GM23338 (cell line): ENCODE results near the gene R3HDM4.

ENCODE experiments used
- CREB1 ChIP-seq: fragments of 250-450 bp; sonication (Bioruptor Pico); IDR thresholded peaks from 2 replicates; pipeline ENCODE4 v1.5.0; 2020; ENCODE audit warnings: low read depth, mild to moderate bottlenecking, moderate library complexity
- JUNB ChIP-seq: IDR thresholded peaks from one replicate; pipeline ENCODE4 v1.6.1; 2016; ENCODE audit warnings: antibody characterized with exemption; ENCODE audit not compliant: unreplicated experiment
- POLR2AphosphoS5 ChIP-seq: IDR thresholded peaks from 2 replicates; pipeline ENCODE4 v1.6.1; 2016; ENCODE audit warnings: antibody characterized with exemption, low read depth
- TF ChIP-seq, protein P1 (sequence below), 2 experiments: fragments of 200-600 bp in 1 of 2; sonication (generic) in 1 of 2; conservative IDR thresholded peaks; 2 replicates each; pipeline versions ENCODE4 v1.5.1 to v1.6.1; 2016 to 2017; ENCODE audit warnings: antibody characterized with exemption in 2 of 2, low read depth in 2 of 2, mild to moderate bottlenecking in 2 of 2, moderate library complexity in 1 of 2
- TF ChIP-seq, protein P2 (sequence below): IDR thresholded peaks from one replicate; pipeline ENCODE4 v1.6.1; 2018; ENCODE audit warnings: antibody characterized with exemption; ENCODE audit not compliant: unreplicated experiment

DNA sequence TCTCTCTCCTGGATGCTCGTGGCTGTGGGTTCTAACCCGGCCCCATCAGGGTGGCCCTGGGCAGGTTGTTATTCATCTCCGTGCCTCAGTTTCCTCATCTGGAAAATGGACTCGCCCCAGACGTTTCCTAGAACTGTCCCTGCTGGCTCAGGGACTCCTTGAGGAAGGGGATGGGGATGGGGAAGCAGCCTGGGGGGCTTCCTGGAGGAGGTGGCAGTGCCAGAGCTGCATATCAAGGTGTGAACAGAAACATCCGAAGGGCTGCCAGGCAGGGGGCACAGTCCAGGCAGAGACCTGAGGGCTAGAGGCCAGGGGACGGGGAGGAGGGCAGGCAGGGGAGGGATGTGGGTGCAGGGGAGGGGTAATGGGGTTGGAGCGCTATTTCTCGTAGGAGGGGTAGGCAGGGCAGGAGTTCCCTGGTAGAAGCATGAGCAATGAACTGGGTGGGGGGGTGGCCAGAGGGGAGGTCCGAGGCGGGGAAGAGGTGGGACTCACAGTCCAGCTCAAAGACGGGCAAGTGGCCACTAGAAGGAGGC, 64.6 kb downstream of the R3HDM4 start:
- TF ChIP-seq, protein P1, sequence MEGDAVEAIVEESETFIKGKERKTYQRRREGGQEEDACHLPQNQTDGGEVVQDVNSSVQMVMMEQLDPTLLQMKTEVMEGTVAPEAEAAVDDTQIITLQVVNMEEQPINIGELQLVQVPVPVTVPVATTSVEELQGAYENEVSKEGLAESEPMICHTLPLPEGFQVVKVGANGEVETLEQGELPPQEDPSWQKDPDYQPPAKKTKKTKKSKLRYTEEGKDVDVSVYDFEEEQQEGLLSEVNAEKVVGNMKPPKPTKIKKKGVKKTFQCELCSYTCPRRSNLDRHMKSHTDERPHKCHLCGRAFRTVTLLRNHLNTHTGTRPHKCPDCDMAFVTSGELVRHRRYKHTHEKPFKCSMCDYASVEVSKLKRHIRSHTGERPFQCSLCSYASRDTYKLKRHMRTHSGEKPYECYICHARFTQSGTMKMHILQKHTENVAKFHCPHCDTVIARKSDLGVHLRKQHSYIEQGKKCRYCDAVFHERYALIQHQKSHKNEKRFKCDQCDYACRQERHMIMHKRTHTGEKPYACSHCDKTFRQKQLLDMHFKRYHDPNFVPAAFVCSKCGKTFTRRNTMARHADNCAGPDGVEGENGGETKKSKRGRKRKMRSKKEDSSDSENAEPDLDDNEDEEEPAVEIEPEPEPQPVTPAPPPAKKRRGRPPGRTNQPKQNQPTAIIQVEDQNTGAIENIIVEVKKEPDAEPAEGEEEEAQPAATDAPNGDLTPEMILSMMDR (conservative IDR thresholded peaks at IDR 0.05; ENCODE audit: low read depth in 2 of 2) = no peak
- TF ChIP-seq, protein P2, sequence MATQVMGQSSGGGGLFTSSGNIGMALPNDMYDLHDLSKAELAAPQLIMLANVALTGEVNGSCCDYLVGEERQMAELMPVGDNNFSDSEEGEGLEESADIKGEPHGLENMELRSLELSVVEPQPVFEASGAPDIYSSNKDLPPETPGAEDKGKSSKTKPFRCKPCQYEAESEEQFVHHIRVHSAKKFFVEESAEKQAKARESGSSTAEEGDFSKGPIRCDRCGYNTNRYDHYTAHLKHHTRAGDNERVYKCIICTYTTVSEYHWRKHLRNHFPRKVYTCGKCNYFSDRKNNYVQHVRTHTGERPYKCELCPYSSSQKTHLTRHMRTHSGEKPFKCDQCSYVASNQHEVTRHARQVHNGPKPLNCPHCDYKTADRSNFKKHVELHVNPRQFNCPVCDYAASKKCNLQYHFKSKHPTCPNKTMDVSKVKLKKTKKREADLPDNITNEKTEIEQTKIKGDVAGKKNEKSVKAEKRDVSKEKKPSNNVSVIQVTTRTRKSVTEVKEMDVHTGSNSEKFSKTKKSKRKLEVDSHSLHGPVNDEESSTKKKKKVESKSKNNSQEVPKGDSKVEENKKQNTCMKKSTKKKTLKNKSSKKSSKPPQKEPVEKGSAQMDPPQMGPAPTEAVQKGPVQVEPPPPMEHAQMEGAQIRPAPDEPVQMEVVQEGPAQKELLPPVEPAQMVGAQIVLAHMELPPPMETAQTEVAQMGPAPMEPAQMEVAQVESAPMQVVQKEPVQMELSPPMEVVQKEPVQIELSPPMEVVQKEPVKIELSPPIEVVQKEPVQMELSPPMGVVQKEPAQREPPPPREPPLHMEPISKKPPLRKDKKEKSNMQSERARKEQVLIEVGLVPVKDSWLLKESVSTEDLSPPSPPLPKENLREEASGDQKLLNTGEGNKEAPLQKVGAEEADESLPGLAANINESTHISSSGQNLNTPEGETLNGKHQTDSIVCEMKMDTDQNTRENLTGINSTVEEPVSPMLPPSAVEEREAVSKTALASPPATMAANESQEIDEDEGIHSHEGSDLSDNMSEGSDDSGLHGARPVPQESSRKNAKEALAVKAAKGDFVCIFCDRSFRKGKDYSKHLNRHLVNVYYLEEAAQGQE = no peak
- TF ChIP-seq JUNB (no peak), CREB1 (CRISPR knock-in tag) (no peak), POLR2AphosphoS5 (no peak)
